ENCODE measurements around the gene SV2C. TPM values are rescaled to one million over a fixed set of nuclear protein-coding genes. Genes with fewer than 3 reads are reported as not detected.

Gene SV2C
- total RNA-seq, 2 experiments from 2014 or later = not detected

- Mint-ChIP-seq H3K4me1 (no peaks in the 10 kb centered on the region), H3K27me3 (peaks cover 21% of the 10 kb centered on the region), H3K4me3 (no peak overlapping the region), H3K27ac (no peak overlapping the region), H3K36me3 (no peaks in the 10 kb centered on the region), H3K9me3 (no peaks in the 10 kb centered on the region)
- no peak for DNase-seq
These were observed 50.8 kb downstream of the SV2C start for GRCh38 chr5:76134003-76134402.

GRCh38 chr5:76134646-76135045 is 51.5 kb downstream of the SV2C start:
- H3K4me1 Mint-ChIP-seq = no peaks in the 10 kb centered on the region
- peaks cover 25% of the 10 kb centered on the region for H3K27me3 Mint-ChIP-seq
- no peak overlapping the region for H3K27ac Mint-ChIP-seq
- H3K9me3 Mint-ChIP-seq = no peaks in the 10 kb centered on the region
- no peak overlapping the region for H3K4me3 Mint-ChIP-seq
- H3K36me3 Mint-ChIP-seq = no peaks in the 10 kb centered on the region
- DNase-seq = no peak

- Mint-ChIP-seq H3K36me3 (no peaks in the 10 kb centered on the region), H3K4me3 (no peak overlapping the region)
These were observed 54.8 kb downstream of the SV2C start for GRCh38 chr5:76137887-76138542.

GRCh38 chr5:76143884-76144283 is 60.7 kb downstream of the SV2C start:
- Mint-ChIP-seq H3K9me3 (no peaks in the 10 kb centered on the region), H3K36me3 (no peaks in the 10 kb centered on the region), H3K27ac (no peak overlapping the region), H3K4me3 (no peak overlapping the region), H3K27me3 (peaks cover 4% of the 10 kb centered on the region), H3K4me1 (no peaks in the 10 kb centered on the region)
- no peak for DNase-seq

More at GRCh38 chr5:76137887-76138542, 54.8 kb downstream of the SV2C start:
- H3K27ac Mint-ChIP-seq = no peak overlapping the region
- H3K27me3 Mint-ChIP-seq = peaks cover 13% of the 10 kb centered on the region
- H3K4me1 Mint-ChIP-seq = no peaks in the 10 kb centered on the region
- no peaks in the 10 kb centered on the region for H3K9me3 Mint-ChIP-seq
- DNase-seq = no peak

GRCh38 chr5:76144513-76145274 is 61.5 kb downstream of the SV2C start:
- H3K27ac Mint-ChIP-seq = no peak overlapping the region
- no peak overlapping the region for H3K4me3 Mint-ChIP-seq
- H3K27me3 Mint-ChIP-seq = peaks cover under 1% of the 10 kb centered on the region
- DNase-seq = no peak
- no peaks in the 10 kb centered on the region for H3K9me3 Mint-ChIP-seq
- no peaks in the 10 kb centered on the region for H3K4me1 Mint-ChIP-seq
- no peaks in the 10 kb centered on the region for H3K36me3 Mint-ChIP-seq

GRCh38 chr5:76145945-76146344 is 62.8 kb downstream of the SV2C start:
- no peak overlapping the region for H3K27ac Mint-ChIP-seq
- H3K36me3 Mint-ChIP-seq = no peaks in the 10 kb centered on the region
- DNase-seq = no peak
- peaks cover 3% of the 10 kb centered on the region for H3K27me3 Mint-ChIP-seq
- H3K4me1 Mint-ChIP-seq = no peaks in the 10 kb centered on the region
- H3K4me3 Mint-ChIP-seq = no peak overlapping the region
- no peaks in the 10 kb centered on the region for H3K9me3 Mint-ChIP-seq

GRCh38 chr5:76149636-76150035 is 66.5 kb downstream of the SV2C start:
- Mint-ChIP-seq H3K4me3 (no peak overlapping the region), H3K27ac (no peak overlapping the region), H3K36me3 (no peaks in the 10 kb centered on the region), H3K27me3 (peaks cover 6% of the 10 kb centered on the region), H3K9me3 (no peaks in the 10 kb centered on the region), H3K4me1 (no peaks in the 10 kb centered on the region)
- DNase-seq = no peak

- Mint-ChIP-seq H3K36me3 (no peaks in the 10 kb centered on the region), H3K27me3 (peaks cover 6% of the 10 kb centered on the region), H3K4me1 (no peaks in the 10 kb centered on the region), H3K27ac (no peak overlapping the region), H3K9me3 (peaks cover 6% of the 10 kb centered on the region), H3K4me3 (no peak overlapping the region)
- DNase-seq = no peak
These were observed 69.0 kb downstream of the SV2C start for GRCh38 chr5:76152161-76152560.

- Mint-ChIP-seq H3K9me3 (peaks cover 8% of the 10 kb centered on the region), H3K36me3 (no peaks in the 10 kb centered on the region), H3K27me3 (peaks cover 6% of the 10 kb centered on the region), H3K27ac (no peak overlapping the region), H3K4me1 (no peaks in the 10 kb centered on the region), H3K4me3 (no peak overlapping the region)
- DNase-seq = no peak
These were observed 69.5 kb downstream of the SV2C start for GRCh38 chr5:76152700-76153099.

DNA sequence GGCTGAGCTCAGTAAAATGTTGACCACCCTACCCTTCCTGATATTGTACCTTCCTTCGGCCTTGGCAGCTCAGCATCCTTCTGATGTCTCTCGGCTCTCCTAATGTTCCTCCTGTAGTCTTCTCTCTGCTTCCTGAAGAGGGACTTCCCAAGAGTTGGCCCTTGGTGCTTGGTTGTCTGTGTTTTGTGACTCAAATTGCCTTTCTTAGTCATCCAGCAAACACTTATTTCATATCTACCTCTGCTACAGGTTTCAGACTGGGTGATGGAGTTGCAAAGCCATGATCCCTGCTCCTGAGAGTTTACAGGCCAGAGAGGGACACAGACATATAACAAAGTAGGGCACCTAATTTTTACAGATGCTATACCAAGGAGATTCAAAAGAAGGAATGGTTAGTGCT is 70.1 kb downstream of the SV2C start:
- no peak overlapping the region for H3K4me3 Mint-ChIP-seq
- peaks cover 6% of the 10 kb centered on the region for H3K27me3 Mint-ChIP-seq
- no peak for DNase-seq
- no peaks in the 10 kb centered on the region for H3K4me1 Mint-ChIP-seq
- no peaks in the 10 kb centered on the region for H3K36me3 Mint-ChIP-seq
- no peak overlapping the region for H3K27ac Mint-ChIP-seq
- H3K9me3 Mint-ChIP-seq = peaks cover 10% of the 10 kb centered on the region

GRCh38 chr5:76154009-76154690 is 71.0 kb downstream of the SV2C start:
- Mint-ChIP-seq H3K4me3 (no peak overlapping the region), H3K27me3 (peaks cover 6% of the 10 kb centered on the region)

GRCh38 chr5:76155536-76155935 is 72.4 kb downstream of the SV2C start:
- Mint-ChIP-seq H3K27ac (no peak overlapping the region), H3K9me3 (peaks cover 10% of the 10 kb centered on the region), H3K36me3 (no peaks in the 10 kb centered on the region), H3K27me3 (peaks cover 3% of the 10 kb centered on the region), H3K4me1 (no peaks in the 10 kb centered on the region), H3K4me3 (no peak overlapping the region)
- no peak for DNase-seq

More at GRCh38 chr5:76154009-76154690, 71.0 kb downstream of the SV2C start:
- Mint-ChIP-seq H3K4me1 (no peaks in the 10 kb centered on the region), H3K36me3 (no peaks in the 10 kb centered on the region), H3K9me3 (peaks cover 10% of the 10 kb centered on the region), H3K27ac (no peak overlapping the region)
- no peak for DNase-seq

DNA sequence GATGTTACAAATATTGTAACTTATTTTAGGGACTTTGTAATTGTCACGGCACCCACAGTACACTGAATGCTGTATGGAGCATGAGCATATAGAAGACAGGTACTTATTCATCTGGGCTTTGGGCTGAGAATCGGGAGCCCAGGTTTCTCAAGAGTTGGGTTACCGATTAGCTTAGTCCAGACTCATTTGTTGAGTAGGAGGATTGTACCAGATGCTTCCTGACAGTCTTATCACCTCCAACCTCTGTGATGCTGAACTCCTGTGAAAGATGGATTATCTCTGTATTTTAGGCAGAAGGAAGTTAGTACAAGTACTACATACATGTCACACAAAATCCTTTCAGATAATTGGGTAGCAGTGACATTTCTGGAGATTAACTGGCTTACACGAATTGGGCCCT is 79.2 kb downstream of the SV2C start:
- peaks cover 3% of the 10 kb centered on the region for H3K27me3 Mint-ChIP-seq
- no peak for DNase-seq
- H3K4me1 Mint-ChIP-seq = no peaks in the 10 kb centered on the region
- no peaks in the 10 kb centered on the region for H3K36me3 Mint-ChIP-seq
- no peak overlapping the region for H3K27ac Mint-ChIP-seq
- H3K9me3 Mint-ChIP-seq = peaks cover 5% of the 10 kb centered on the region
- H3K4me3 Mint-ChIP-seq = no peak overlapping the region

GRCh38 chr5:76163111-76163628 is 80.0 kb downstream of the SV2C start:
- Mint-ChIP-seq H3K36me3 (no peaks in the 10 kb centered on the region), H3K27ac (no peak overlapping the region), H3K4me1 (no peaks in the 10 kb centered on the region), H3K27me3 (peaks cover 3% of the 10 kb centered on the region), H3K4me3 (no peak overlapping the region), H3K9me3 (peaks cover 3% of the 10 kb centered on the region)
- DNase-seq = no peak

GRCh38 chr5:76165029-76165428 is 81.8 kb downstream of the SV2C start:
- no peak overlapping the region for H3K27ac Mint-ChIP-seq
- DNase-seq = no peak
- peaks cover 9% of the 10 kb centered on the region for H3K27me3 Mint-ChIP-seq
- no peaks in the 10 kb centered on the region for H3K4me1 Mint-ChIP-seq
- H3K4me3 Mint-ChIP-seq = no peak overlapping the region
- no peaks in the 10 kb centered on the region for H3K36me3 Mint-ChIP-seq
- H3K9me3 Mint-ChIP-seq = peaks cover 3% of the 10 kb centered on the region

Data from activated naive CD8-positive, alpha-beta T cell treated with anti-CD3 and anti-CD28 coated beads for 36 hours (primary cell).